ENCODE data around the gene CUL5. TPM values are rescaled to one million over a fixed set of nuclear protein-coding genes. Genes with fewer than 3 reads are reported as not detected.

The CUL5 gene
- total RNA-seq, 1 experiment from 2014 or later, result 75.4 TPM

- peaks cover 1% of the 10 kb centered on the region; the same call in 1 of the 2 replicates for H3K27me3 ChIP-seq (replicated peaks; ENCODE audit: control insufficient read depth, insufficient read depth, low read length)
- peaks cover 6% of the 10 kb centered on the region for H3K4me1 Mint-ChIP-seq (ENCODE audit: low read depth, unreplicated experiment)
- no peaks in the 10 kb centered on the region for H3K9me3 Mint-ChIP-seq (ENCODE audit: unreplicated experiment)
- H3K9me3 ChIP-seq, result no peaks in the 10 kb centered on the region
- no peak overlapping the region for H3K4me3 ChIP-seq (ENCODE audit: low read depth, low read length)
- H3K4me3 Mint-ChIP-seq (ENCODE audit: unreplicated experiment), result no peak overlapping the region
- H3K4me1 ChIP-seq, result no peaks in the 10 kb centered on the region
- H3K27me3 Mint-ChIP-seq (ENCODE audit: insufficient read depth, unreplicated experiment), result peaks cover 10% of the 10 kb centered on the region
- no TSS peak for BruUV-seq (replicated peaks)
- no peak for DNase-seq
- TF ChIP-seq, protein P1, sequence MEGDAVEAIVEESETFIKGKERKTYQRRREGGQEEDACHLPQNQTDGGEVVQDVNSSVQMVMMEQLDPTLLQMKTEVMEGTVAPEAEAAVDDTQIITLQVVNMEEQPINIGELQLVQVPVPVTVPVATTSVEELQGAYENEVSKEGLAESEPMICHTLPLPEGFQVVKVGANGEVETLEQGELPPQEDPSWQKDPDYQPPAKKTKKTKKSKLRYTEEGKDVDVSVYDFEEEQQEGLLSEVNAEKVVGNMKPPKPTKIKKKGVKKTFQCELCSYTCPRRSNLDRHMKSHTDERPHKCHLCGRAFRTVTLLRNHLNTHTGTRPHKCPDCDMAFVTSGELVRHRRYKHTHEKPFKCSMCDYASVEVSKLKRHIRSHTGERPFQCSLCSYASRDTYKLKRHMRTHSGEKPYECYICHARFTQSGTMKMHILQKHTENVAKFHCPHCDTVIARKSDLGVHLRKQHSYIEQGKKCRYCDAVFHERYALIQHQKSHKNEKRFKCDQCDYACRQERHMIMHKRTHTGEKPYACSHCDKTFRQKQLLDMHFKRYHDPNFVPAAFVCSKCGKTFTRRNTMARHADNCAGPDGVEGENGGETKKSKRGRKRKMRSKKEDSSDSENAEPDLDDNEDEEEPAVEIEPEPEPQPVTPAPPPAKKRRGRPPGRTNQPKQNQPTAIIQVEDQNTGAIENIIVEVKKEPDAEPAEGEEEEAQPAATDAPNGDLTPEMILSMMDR (IDR thresholded peaks at IDR 0.05; ENCODE audit: insufficient read depth in 1 of 2, low read depth in 1 of 2, low read length in 1 of 2, severe bottlenecking in 1 of 2, unreplicated experiment in 1 of 2), result no peak
- ChIA-PET CTCF (interaction anchor here (0.6 kb wide), 1 partner anchor 59 kb away, joined by 5 read pairs; no protein-coding TSS in a partner anchor), POLR2A (no interaction called here)
- intact Hi-C loops (cut with micrococcal nuclease; ENCODE audit: unreplicated experiment), result loop anchor here (10.0 kb wide), 1 partner anchor 312 kb away; no protein-coding TSS in a partner anchor
- no peak overlapping the region for H3K27ac Mint-ChIP-seq (ENCODE audit: unreplicated experiment)
- no peaks in the 10 kb centered on the region for H3K36me3 ChIP-seq (ENCODE audit: control insufficient read depth, insufficient read depth, low read length)
- no peaks in the 10 kb centered on the region for H3K36me3 Mint-ChIP-seq (ENCODE audit: insufficient read depth, unreplicated experiment)
These were observed 6.2 kb upstream of the CUL5 start for GRCh38 chr11:108002476-108002875.

- TF ChIP-seq, protein P1 (IDR thresholded peaks at IDR 0.05; ENCODE audit: insufficient read depth in 1 of 2, low read depth in 1 of 2, low read length in 1 of 2, severe bottlenecking in 1 of 2, unreplicated experiment in 1 of 2), result no peak
- intact Hi-C loops (cut with micrococcal nuclease; ENCODE audit: unreplicated experiment), result loop anchor here (10.0 kb wide), 1 partner anchor 311 kb away; no protein-coding TSS in a partner anchor
- no TSS peak for BruUV-seq (replicated peaks)
These were observed 5.1 kb upstream of the CUL5 start for GRCh38 chr11:108003623-108004022.

GRCh38 chr11:108007819-108008218 is 879 bp upstream of the CUL5 start:
- no peak overlapping the region for H3K27ac Mint-ChIP-seq (ENCODE audit: unreplicated experiment)
- intact Hi-C loops (cut with micrococcal nuclease; ENCODE audit: unreplicated experiment), result loop anchor here (1.0 to 10.0 kb wide), 6 partner anchors 59 to 647 kb away; partner anchors contain the start of genes ACAT1, ATM, NPAT and SLC35F2
- BruUV-seq (replicated peaks), result no TSS peak
- POLR2A ChIA-PET, result no interaction called here
- no peak for DNase-seq
- no peak overlapping the region for H3K4me3 ChIP-seq (ENCODE audit: low read depth, low read length)
- CTCF ChIA-PET, result no interaction called here
- H3K36me3 ChIP-seq (ENCODE audit: control insufficient read depth, insufficient read depth, low read length), result no peaks in the 10 kb centered on the region
- H3K4me1 Mint-ChIP-seq (ENCODE audit: low read depth, unreplicated experiment), result peaks cover 6% of the 10 kb centered on the region
- H3K36me3 Mint-ChIP-seq (ENCODE audit: insufficient read depth, unreplicated experiment), result peaks cover 12% of the 10 kb centered on the region
- no peaks in the 10 kb centered on the region for H3K27me3 ChIP-seq (replicated peaks; ENCODE audit: control insufficient read depth, insufficient read depth, low read length)
- H3K9me3 Mint-ChIP-seq (ENCODE audit: unreplicated experiment), result no peaks in the 10 kb centered on the region
- H3K27me3 Mint-ChIP-seq (ENCODE audit: insufficient read depth, unreplicated experiment), result peaks cover 7% of the 10 kb centered on the region
- no peak overlapping the region for H3K4me3 Mint-ChIP-seq (ENCODE audit: unreplicated experiment)
- no peaks in the 10 kb centered on the region for H3K9me3 ChIP-seq
- TF ChIP-seq, protein P1 (IDR thresholded peaks at IDR 0.05; ENCODE audit: insufficient read depth in 1 of 2, low read depth in 1 of 2, low read length in 1 of 2, severe bottlenecking in 1 of 2, unreplicated experiment in 1 of 2), result no peak
- peaks cover 12% of the 10 kb centered on the region for H3K4me1 ChIP-seq

More at GRCh38 chr11:108003623-108004022, 5.1 kb upstream of the CUL5 start:
- no peaks in the 10 kb centered on the region for H3K4me1 ChIP-seq
- H3K27me3 ChIP-seq (replicated peaks; ENCODE audit: control insufficient read depth, insufficient read depth, low read length), result peaks cover 1% of the 10 kb centered on the region; the same call in 1 of the 2 replicates
- Mint-ChIP-seq H3K36me3 (ENCODE audit: insufficient read depth, unreplicated experiment) (peaks cover 3% of the 10 kb centered on the region), H3K4me1 (ENCODE audit: low read depth, unreplicated experiment) (peaks cover 6% of the 10 kb centered on the region), H3K27me3 (ENCODE audit: insufficient read depth, unreplicated experiment) (peaks cover 10% of the 10 kb centered on the region), H3K27ac (ENCODE audit: unreplicated experiment) (no peak overlapping the region), H3K9me3 (ENCODE audit: unreplicated experiment) (no peaks in the 10 kb centered on the region), H3K4me3 (ENCODE audit: unreplicated experiment) (no peak overlapping the region)
- H3K4me3 ChIP-seq (ENCODE audit: low read depth, low read length), result no peak overlapping the region
- H3K9me3 ChIP-seq, result no peaks in the 10 kb centered on the region
- CTCF ChIA-PET, result no interaction called here
- DNase-seq, result no peak
- POLR2A ChIA-PET, result no interaction called here
- H3K36me3 ChIP-seq (ENCODE audit: control insufficient read depth, insufficient read depth, low read length), result no peaks in the 10 kb centered on the region
